ENCODE data around the gene RELCH.

GRCh38 chr18:62357079-62357719, 170.1 kb downstream of the RELCH start:
- TF ChIP-seq PHF8 (IDR thresholded peaks at IDR 0.05; ENCODE audit: borderline replicate concordance, low read depth) (no peak), NPAS2 (CRISPR knock-in tag; IDR thresholded peaks at IDR 0.05; ENCODE audit: borderline replicate concordance) (no peak), CTCF (IDR thresholded peaks at IDR 0.05) (no peak), ESRRA (IDR thresholded peaks at IDR 0.05; ENCODE audit: borderline replicate concordance, low read length) (no peak), POLR2A (IDR thresholded peaks at IDR 0.05; ENCODE audit: low read length) (no peak), CHD4 (IDR thresholded peaks at IDR 0.05; ENCODE audit: borderline replicate concordance) (no peak), BHLHE40 (IDR thresholded peaks at IDR 0.05; ENCODE audit: low read depth, low read length) (no peak), MAX (IDR thresholded peaks at IDR 0.05) (no peak), ZC3H11A (IDR thresholded peaks at IDR 0.05) (no peak), CHD2 (IDR thresholded peaks at IDR 0.05; ENCODE audit: low read length, partially characterized antibody) (no peak)

Measured in A549 (cell line).